Type B pancreatic cell (in vitro differentiated cells): Measurements from ENCODE around the gene ANKDD1A. TPM values are rescaled to one million over a fixed set of nuclear protein-coding genes. Genes with fewer than 3 reads are reported as not detected.
A peak's percentile ranks its signal among the peaks of the same experiment; 100 is the strongest.

ENCODE experiments used
- DNase-seq: peaks from one replicate; pipeline ENCODE4 v3.0.0; 2021; ENCODE audit warnings: mixed read lengths; ENCODE audit not compliant: unreplicated experiment; ENCODE audit errors: extremely low spot score
- H3K27ac Mint-ChIP-seq: 2 replicates; pipeline ENCODE4 v1.8.0; 2021; ENCODE audit warnings: mild to moderate bottlenecking, mixed read lengths
- H3K27me3 Mint-ChIP-seq: 2 replicates; pipeline ENCODE4 v1.8.0; 2021; ENCODE audit warnings: mixed read lengths
- H3K36me3 Mint-ChIP-seq: 2 replicates; pipeline ENCODE4 v1.8.0; 2021; ENCODE audit warnings: mixed read lengths
- H3K4me1 Mint-ChIP-seq: one replicate; pipeline ENCODE4 v1.8.0; 2021; ENCODE audit warnings: mixed read lengths; ENCODE audit not compliant: unreplicated experiment
- H3K4me3 Mint-ChIP-seq: 2 replicates; pipeline ENCODE4 v1.8.0; 2021; ENCODE audit warnings: mild to moderate bottlenecking, mixed read lengths
- H3K9me3 Mint-ChIP-seq: 2 replicates; pipeline ENCODE4 v1.8.0; 2021; ENCODE audit warnings: mixed read lengths
- total RNA-seq: library from RNA; stranded (reverse); gene quantifications from 2 replicates; pipeline ENCODE4 v1.2.1, GENCODE V29; 2021; ENCODE audit warnings: low replicate concordance
- TF ChIP-seq, protein P1 (sequence below): fragments of 200-600 bp; sonication (generic); conservative IDR thresholded peaks from 2 replicates; pipeline ENCODE4 v1.5.0; 2021; ENCODE audit warnings: antibody characterized with exemption, mild to moderate bottlenecking

The ANKDD1A gene
- total RNA-seq, 1 donor from 2014 or later = 3.2 TPM

DNA sequence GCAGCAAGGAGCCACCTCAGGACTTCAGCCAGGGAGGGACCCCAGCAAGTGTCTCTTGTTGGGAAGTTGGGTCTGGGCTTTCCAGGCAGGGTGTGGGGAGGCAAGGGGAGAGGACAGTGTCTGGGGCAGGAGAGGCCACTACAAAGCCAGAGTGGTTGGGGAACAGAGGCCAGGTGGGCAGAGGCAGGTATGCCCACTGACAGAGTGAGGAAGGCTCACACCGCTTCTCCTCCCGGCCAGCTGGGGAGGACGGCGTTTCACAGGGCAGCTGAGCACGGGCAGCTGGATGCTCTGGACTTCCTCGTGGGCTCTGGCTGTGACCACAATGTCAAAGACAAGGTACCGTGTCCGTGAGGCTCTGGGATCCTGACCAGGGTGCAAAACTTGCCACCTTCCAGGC is 15.0 kb downstream of the ANKDD1A start:
- H3K9me3 Mint-ChIP-seq = no peaks in the 10 kb centered on the region
- no peaks in the 10 kb centered on the region for H3K27me3 Mint-ChIP-seq
- H3K27ac Mint-ChIP-seq = no peak overlapping the region
- no peaks in the 10 kb centered on the region for H3K36me3 Mint-ChIP-seq
- DNase-seq = no peak
- TF ChIP-seq, protein P1, sequence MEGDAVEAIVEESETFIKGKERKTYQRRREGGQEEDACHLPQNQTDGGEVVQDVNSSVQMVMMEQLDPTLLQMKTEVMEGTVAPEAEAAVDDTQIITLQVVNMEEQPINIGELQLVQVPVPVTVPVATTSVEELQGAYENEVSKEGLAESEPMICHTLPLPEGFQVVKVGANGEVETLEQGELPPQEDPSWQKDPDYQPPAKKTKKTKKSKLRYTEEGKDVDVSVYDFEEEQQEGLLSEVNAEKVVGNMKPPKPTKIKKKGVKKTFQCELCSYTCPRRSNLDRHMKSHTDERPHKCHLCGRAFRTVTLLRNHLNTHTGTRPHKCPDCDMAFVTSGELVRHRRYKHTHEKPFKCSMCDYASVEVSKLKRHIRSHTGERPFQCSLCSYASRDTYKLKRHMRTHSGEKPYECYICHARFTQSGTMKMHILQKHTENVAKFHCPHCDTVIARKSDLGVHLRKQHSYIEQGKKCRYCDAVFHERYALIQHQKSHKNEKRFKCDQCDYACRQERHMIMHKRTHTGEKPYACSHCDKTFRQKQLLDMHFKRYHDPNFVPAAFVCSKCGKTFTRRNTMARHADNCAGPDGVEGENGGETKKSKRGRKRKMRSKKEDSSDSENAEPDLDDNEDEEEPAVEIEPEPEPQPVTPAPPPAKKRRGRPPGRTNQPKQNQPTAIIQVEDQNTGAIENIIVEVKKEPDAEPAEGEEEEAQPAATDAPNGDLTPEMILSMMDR = no peak
- no peak overlapping the region for H3K4me3 Mint-ChIP-seq
- H3K4me1 Mint-ChIP-seq = peaks cover 7% of the 10 kb centered on the region

GRCh38 chr15:64928626-64929220 is 17.0 kb downstream of the ANKDD1A start:
- Mint-ChIP-seq H3K4me1 (peaks cover 7% of the 10 kb centered on the region), H3K27me3 (no peaks in the 10 kb centered on the region), H3K36me3 (no peaks in the 10 kb centered on the region), H3K4me3 (no peak overlapping the region), H3K9me3 (no peaks in the 10 kb centered on the region), H3K27ac (no peak overlapping the region)
- TF ChIP-seq, protein P1 = no peak
- peak; percentile 45 for DNase-seq

- Mint-ChIP-seq H3K4me3 (no peak overlapping the region), H3K27me3 (no peaks in the 10 kb centered on the region), H3K36me3 (no peaks in the 10 kb centered on the region), H3K4me1 (peaks cover 7% of the 10 kb centered on the region), H3K9me3 (no peaks in the 10 kb centered on the region), H3K27ac (no peak overlapping the region)
- DNase-seq = peak; percentile 54
- TF ChIP-seq, protein P1 = no peak
Observed at GRCh38 chr15:64930019-64930652, 18.4 kb downstream of the ANKDD1A start.

- Mint-ChIP-seq H3K4me1 (peaks cover 7% of the 10 kb centered on the region), H3K27me3 (no peaks in the 10 kb centered on the region), H3K36me3 (no peaks in the 10 kb centered on the region), H3K27ac (no peak overlapping the region), H3K9me3 (no peaks in the 10 kb centered on the region), H3K4me3 (no peak overlapping the region)
- TF ChIP-seq, protein P1 = no peak
- DNase-seq = peak; percentile 49
Observed at GRCh38 chr15:64930778-64931371, 19.2 kb downstream of the ANKDD1A start.

GRCh38 chr15:64931381-64931780 is 19.7 kb downstream of the ANKDD1A start:
- no peaks in the 10 kb centered on the region for H3K27me3 Mint-ChIP-seq
- H3K4me3 Mint-ChIP-seq = no peak overlapping the region
- TF ChIP-seq, protein P1 = no peak
- DNase-seq = peak; percentile 52
- H3K9me3 Mint-ChIP-seq = no peaks in the 10 kb centered on the region
- peaks cover 7% of the 10 kb centered on the region for H3K4me1 Mint-ChIP-seq
- H3K27ac Mint-ChIP-seq = no peak overlapping the region
- H3K36me3 Mint-ChIP-seq = no peaks in the 10 kb centered on the region
